Breast epithelium (tissue), 3 donors: ENCODE measurements around the gene BZW2.

ENCODE experiments used
- CTCF ChIP-seq, 3 donors: fragments of 450-650 bp; IDR thresholded peaks; one replicate each; pipeline ENCODE4 v1.5.1; 2016 to 2017; ENCODE audit warnings: antibody characterized with exemption in 3 of 3, mild to moderate bottlenecking in 3 of 3, moderate library complexity in 3 of 3
- POLR2A ChIP-seq: fragments of 450-650 bp; IDR thresholded peaks from one replicate; pipeline ENCODE4 v1.6.1; 2016; ENCODE audit warnings: antibody characterized with exemption, mild to moderate bottlenecking, moderate library complexity
- POLR2AphosphoS5 ChIP-seq, 3 donors: sonication (generic); formaldehyde crosslinking; IDR thresholded peaks; one replicate each; pipeline ENCODE4 v1.6.1; 2017; ENCODE audit warnings: antibody characterized with exemption in 3 of 3

- TF ChIP-seq CTCF (IDR thresholded peaks at IDR 0.05) (no peak), POLR2AphosphoS5 (IDR thresholded peaks at IDR 0.05) (no peak), POLR2A (no peak)
Measured at GRCh38 chr7:16718111-16718656, 72.2 kb downstream of the BZW2 start.
